HG02970 (cell line): ENCODE measurements around the gene OGDH.
"Not testable (repeated sequence)": the region's sequence is repeated elsewhere in the genome, so short reads cannot be mapped to it uniquely, and the experiment has no call there.

Source experiments
- ATAC-seq: cut with Tn5 transposase; IDR thresholded peaks from one replicate; pipeline ENCODE4 v1.9.1; 2021; ENCODE audit warnings: mild to moderate bottlenecking, moderate library complexity, moderate number of reproducible peaks; ENCODE audit not compliant: unreplicated experiment, low FRiP score

The OGDH gene

DNA sequence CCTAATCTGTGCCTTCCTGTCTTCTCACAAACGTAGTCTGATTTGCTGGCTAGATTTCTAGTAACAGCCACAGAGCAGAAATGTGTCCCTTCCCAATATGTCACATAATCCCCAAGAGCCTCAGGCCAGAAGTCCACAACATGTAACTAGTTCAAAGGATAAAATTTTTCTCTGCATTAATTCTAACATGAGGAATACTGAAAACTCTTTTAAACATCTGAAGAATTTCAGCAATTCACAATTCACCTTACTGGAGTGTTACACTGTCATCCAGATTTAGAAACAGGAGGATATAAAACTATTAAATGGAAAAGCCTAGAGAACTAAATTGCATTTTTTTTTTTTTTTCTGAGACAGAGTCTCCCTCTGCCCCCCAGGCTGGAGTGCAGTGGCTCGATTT lies 30.2 kb upstream of the OGDH start:
- no peak for ATAC-seq

DNA sequence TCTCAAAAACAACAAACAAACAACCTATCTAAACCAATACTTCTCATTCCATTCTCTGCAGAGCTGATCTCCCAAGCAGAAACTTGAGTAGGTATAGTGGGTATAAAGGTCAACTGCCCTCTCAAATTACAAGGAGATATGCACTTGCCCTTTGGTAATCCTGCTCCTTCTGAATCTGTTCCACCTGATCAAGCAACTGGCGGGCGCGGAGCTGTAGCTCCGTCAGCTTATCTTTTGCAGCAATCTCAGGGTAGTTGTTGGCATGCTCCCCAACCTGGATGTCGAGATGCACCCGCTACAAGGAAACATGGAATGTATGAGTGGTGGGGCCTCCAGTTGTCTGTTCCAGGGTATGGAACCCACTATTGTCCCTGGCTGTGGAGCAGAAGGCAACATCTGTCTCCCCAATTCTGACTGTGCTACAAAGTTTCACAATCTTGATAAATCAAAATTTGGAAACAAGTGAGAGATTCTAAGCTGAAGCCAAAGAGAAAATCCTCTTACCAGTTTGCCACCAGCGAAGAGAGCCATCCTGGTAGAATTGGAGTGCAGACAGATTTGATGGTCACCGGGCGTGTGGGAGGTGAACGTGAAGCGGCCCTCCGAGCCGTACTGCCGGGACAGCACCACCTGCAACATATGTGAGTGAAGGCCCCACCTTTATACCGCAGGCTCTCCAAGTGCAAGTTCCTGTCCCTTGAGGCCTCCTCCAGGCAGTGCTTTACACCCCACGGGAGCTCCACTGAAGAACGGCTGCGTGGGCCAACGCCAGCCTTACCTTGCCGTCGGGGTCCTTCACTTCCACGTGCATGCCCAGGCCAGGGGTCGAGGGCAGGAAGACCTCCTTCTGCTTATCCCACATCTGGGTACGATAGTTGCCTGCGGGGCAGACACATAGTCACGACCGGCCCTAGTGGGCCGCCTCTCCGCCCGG lies 25.2 kb upstream of the OGDH start:
- ATAC-seq, result peak; percentile 5

DNA sequence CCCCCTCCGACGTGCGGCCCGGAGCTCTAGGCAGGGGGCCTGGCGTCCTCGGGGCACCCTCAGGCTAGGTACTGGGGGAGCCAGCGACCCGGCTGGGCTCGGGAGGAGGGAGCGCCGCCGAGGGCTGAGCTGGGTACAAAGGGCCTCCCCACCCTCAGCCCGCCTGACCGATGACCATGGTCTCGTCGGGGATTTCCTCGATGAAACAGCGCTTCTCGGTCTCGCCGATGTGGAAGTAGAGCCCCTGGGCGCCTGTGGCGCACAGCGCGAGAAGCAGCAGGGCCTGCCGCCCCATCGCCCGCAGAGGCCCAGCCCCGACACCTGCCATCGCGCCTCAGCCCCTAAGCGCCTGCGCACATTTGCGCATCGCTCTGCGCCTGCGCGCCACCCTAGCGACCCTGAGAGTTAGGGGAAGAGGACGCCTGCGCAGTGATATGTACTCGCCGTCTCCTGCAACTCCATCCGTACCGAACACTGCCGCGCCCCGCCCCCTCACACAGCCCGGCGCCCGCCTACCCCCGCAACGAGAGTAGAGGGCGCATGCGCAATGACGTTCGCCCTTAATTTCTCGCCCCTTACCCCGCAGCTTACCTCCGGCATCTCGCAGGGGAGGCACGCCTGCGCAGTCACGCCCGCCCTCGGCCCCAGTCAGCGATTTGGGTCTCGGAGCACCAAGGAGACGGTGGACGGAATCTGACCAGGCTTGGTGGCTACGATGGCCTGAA lies 24.4 kb upstream of the OGDH start, which contains the start of gene TMED4:
TSS of gene TMED4 (minus strand) at position 353 of the 725 bp plus-strand sequence. CDS start at position 328, 25 bp downstream.
- ATAC-seq, result peak; percentile 92

DNA sequence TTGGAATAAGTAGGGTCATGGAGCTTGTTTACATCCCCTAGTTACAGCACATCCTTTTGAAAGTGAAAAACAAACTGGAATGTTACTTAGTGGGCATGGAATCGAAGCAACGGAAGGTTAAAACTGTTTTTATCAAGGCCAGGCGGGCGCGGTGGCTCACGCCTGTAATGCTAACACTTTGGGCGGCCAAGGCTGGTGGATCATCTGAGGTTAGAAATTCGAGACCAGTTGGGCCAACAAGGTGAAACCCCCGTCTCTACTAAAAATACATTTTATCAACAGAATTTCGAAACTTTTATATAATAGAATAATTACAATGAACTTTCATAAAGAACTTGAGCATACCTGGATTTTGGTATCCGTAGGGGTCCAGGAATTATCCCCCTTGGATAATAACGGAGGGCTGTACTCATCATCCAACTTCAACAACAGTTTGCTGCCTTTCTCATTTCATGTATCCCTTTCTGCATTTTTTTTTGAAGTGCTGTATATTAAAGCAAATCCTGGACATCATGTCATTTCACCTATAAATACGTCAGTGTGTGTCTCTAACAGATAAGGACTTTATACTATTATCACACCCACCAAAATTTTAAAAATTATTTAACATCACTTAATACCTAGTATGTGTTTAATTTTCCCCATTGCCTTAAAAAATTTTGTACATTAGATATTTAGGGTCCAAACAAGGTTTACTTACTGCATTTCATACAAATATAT lies 23.1 kb upstream of the OGDH start:
- no peak for ATAC-seq

DNA sequence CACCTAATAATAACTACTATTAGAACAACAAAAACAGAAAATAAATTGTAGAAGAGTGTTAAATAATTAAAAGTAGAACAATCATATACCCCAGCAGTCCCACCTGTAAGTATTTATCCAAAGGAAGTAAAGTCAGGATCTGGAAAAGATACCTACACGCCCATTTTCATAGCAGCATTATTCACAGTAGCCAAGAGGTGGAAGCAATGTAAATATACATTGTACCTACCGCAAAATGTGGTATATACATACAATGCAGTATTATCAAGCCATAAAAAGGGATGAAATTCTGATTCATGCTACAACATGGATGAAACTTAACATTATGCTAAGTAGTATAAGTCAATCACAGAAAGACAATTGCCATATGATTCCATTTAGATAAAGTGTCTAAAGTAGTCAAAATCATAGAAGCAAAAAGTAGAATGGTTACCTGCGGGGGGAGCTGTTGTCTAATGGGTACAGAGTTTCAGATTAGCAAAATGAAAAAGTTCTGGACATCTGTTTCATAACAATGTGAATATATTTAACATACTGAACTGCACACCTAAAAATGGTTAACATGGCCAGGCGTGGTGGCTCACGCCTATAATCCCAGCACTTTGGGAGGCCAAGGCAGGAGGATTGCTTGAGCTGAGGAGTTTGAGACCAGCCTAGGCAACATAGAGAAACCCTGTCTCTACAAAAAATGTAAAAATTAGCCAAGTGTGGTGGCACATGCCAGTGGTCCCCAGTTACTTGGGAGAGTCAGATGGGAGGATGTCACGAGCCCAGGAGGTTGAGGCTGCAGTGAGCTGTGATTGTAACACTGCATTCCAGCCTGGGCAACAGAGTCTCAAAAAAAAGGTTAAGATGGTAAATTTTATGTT lies 18.4 kb upstream of the OGDH start:
- no peak for ATAC-seq

DNA sequence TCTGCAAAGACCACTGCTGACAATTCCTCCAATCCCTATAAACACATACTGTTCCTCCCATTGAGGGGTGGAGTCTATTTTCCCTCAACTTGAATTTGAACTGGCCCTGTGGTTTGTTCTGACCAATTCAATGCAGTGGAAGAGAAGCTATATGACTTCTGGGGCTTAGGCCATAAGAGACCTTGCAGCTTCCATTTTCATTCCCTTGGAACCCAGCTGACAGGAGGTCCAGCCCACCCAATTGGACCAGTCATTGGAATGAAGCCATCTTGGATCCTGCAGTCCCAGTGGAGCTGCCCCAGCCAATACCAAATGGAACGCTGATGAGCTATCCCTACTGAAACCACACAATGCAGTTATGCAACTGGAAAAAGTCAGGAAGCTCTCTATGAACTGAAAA lies 15.5 kb upstream of the OGDH start:
- ATAC-seq, result no peak

DNA sequence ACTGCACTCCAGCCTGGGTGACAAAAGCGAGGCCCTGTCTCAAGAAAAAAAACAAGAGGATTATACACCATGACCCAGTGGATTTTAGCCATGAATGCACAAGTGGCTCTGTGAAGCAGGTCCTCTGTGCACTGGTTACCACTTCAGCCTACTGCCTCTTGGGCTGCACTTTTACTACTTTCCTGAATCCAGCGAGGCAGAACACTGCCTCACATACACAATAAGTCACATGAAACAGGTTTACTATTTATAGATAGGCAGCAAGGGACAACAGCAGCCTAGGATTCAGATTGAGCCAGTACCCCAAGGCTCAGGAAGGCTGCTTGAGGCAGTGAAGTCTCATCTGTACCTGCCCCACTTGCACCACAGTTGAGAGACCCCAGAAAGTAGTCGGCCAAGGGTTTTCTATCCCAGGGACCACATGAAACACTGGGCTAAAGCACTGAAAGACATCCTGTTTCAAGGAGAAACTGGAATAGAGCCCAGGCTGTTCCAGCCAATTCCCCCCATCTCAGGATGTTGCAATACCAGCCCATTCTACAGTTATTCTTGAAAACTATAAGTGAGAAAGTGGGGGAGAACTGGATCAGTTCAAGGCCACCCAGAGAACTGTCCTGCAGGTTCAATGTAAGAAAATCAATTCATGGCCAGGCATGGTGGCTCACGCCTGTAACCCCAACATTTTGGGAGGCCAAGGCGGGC lies 10.3 kb upstream of the OGDH start:
- no peak for ATAC-seq

DNA sequence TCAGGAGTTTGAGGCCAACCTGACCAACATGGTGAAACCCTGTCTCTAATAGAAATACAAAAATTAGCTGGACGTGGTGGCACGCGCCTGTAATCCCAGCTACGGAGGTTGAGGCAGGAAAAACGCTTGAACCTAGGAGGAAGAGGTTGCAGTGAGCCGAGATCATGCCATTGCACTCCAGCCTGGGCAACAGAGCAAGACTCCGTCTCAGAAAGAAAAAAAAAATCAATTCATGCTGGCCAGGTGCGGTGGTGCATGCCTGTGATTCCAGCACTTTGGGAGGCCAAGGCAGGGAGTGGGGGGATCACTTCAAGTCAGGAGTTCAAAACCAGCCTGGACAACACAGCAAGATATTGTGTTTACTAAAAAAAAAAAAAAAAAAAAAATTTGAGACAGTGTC lies 9.2 kb upstream of the OGDH start:
- not testable (repeated sequence) for ATAC-seq

DNA sequence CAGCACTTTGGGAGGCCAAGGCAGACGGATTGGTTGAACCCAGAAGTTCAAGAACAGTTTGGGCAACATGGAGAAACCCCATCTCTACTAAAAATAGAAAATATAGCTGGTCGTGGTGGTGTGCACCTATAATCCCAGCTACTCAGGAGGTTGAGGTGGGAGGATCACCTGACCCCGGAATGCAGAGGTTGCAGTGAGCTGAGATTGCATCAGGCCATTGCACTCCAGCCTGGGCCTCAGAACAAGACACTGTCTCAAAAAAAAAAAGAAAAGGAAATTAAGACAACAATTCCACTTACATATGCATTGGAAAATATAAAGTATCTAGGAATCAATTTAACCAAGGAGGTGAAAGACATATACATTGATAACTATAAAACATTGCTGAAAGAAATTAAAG lies 7.2 kb upstream of the OGDH start:
- no peak for ATAC-seq

DNA sequence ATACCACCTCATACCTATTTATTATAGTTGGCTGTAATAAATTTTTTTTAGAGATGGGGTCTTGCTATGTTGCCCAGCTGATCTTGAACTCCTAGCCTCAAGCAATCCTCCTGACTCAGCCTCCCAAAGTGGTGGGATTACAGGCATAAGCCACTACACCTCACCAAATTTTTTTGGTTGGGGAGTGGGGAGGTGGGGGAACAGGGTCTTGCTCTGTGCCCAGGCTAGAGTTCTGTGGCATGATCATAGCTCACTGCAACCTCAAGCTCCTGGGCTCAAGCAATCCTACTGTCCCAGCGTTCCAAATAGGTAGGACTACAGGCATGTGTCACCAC lies 3.9 kb upstream of the OGDH start:
- ATAC-seq, result no peak

DNA sequence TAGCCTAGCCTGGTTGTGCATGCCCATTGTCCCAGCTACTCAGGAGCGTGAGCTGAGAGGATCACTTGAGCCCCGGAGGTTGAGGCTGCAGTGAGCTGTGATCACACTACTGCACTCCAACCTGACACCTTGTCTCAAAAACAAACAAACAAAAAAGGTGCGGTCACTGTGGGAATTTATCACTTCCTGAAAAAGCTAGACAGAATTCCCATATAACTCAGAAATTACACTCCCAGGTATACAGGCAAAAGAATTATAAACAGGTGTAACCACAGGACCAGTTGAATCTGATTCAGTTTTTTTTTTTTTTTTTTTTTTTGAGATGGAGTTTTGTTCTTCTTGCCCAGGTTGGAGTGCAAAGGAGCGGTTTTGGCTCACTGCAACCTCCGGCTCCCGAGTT lies 3.2 kb upstream of the OGDH start:
- no peak for ATAC-seq

DNA sequence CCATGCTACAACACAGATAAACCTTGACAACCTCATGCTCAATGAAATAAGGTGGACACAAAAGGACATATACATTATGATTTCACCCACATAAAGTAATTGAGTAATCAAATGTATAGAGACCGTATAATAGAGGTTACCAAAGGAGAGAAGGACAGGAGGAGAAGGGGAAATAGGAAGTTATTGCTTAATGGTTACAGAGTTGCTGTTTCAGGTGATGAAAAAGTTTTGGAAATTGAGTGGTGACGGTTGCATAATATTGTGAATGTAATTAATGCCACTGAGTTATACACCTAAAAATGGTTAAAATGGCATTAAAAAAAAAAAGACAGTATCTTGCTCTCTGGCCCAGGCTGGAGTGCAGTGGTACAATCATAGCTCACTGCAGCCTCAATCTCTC lies 1.5 kb upstream of the OGDH start:
- ATAC-seq, result no peak

DNA sequence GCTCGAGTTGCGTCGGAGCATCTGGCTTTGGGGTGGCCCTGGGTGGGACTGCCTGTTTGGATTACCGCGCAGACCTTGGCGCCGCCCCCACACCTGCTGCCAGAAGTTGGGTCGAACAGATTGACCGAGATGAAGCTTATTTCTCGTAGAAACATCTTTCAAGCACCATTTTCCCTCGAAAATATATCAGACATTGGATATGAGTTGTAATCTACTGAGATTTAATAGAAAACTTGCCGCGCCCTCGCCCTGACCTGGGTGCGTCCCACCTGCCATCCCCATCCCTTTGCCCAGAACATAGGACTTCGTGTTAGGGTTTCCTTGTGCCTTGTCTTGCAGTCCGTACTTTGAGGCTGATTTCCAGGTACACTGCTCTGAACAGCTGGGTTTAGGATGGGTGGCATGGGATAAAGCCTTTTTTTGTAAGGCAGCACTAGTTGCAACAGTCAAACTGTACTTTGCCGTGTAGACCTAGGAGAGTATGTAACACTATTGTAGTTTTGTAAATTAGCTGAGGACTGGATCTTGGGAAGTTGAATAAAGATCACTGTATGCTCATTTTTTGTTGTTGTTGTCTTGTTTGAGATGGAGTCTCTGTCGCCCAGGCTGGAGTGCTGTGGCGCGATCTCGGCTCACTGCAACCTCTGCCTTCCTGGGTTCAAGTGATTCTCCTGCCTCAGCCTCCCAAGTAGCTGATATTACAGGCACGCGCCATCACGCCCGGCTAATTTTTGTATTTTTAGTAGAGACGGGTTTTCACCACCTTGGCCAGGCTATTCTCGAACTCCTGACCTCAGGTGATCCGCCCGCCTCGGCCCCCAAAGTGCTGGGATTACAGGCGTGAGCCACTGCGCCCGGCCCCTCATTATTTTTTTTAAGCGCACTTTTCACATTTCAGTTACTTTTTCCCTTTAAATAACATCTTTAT lies 978 bp downstream of the OGDH start:
- no peak for ATAC-seq

DNA sequence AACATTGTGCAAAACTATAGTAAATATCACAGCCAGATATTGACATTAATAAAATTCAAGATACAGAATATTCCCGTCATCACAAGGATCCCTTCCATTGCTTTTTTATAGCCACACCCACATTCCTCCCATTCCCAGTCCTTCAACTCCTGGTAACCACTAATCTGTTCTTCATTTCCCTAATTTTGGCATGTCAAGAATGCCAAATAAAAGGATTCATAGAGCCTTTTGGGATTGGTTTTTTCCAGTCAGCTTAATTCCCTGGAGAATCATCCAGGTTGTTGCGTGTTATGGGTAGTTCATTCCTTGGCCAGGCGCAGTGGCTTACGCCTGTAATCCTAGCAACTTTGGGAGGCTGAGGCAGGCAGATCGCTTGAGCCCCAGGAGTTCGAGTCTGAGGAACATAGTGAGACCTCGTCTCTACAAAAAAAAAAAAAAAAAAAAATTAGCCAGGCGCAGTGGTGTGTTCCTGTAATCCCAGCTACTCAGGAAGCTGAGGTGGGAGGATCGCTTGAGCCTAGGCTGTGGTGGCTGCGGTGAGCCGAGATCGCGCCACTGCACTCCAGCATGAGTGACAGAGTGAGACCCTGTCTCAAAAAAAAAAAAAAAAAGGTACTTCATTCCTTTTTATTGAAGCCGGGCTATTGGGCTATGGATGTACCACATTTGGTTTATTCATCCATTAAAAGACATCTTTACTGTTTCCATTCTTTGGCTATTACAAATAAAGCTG lies 2.7 kb downstream of the OGDH start:
- ATAC-seq, result no peak

DNA sequence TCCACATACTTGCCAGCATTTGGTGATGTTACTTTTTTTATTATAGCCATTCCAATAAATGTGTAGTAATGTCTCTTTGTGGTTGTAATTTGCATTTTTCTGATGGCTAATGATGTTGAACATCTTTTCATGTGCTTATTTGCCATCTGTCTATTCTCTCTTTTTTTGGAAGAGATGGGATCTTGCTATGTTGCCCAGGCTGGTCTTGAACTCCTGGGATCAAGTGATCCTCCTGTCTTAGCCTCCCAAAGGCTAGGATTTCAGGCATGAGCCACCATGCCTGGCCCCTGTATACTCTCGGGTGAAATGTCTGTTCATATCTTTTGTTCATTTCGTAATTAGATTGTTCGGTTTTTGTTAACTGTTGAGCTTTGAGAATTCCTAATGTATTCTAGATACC lies 3.4 kb downstream of the OGDH start:
- ATAC-seq, result no peak

DNA sequence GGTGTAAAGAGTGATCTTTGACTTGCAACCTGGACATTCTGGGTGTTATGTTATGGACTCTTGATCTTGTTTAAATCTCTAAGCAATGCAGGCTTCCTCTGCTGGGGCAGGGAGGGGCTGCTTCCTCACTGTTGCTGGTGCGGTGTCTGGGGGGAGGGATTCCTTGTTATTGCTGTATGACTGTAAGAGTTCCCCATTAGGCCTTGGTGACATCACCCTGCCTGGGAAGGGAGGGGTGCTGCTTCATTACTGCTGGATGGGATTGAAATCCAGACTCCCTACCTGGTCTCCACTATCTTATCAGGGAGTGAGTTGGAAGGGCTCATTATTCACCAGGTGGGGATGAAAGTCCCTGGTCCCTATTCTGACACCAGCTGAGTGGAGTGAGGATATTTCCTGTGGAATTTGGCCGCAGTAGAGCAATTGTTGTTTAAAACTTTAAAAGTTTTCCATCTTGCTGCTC lies 8.8 kb downstream of the OGDH start:
- ATAC-seq, result no peak

DNA sequence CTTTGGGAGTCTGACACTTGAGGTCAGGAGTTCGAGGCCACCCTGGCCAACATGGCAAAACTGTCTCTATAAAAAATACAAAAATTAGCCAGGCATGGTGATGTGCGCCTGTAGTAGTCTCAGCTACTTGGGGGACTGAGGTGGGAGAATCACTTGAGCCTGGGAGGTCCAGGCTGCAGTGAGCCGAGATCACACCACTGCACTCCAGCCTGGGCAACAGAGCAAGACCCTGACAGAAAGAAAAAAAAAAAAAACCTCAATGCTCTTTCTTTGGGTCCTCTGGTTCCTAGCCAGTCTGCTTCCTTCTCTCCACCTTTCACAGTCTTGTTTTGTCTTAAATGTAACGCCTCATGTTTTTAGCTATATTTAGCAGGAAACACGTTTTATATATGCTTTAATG lies 9.4 kb downstream of the OGDH start:
- no peak for ATAC-seq

DNA sequence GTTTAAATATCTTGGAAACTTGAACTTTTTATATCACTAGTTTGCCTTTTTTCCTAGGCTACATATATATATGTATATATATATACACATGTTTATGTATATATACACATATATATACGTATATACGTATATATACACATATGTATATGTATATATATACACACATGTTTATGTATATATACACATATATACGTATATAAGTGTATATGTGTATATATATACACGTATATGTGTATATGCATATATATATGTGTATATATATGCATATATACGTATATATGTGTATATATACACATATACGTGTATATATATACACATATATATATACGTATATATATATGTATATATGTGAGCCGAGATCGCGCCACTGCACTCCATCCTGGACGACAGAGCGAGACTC lies 10.1 kb downstream of the OGDH start:
- ATAC-seq, result no peak
